HEK293T (cell line): Measurements from ENCODE around the gene ERI3.

Experiments used
- ARNT ChIP-seq: fragments of 450-650 bp; IDR thresholded peaks from 2 replicates; pipeline ENCODE4 v1.6.1; 2017; ENCODE audit warnings: mild to moderate bottlenecking
- BHLHE40 ChIP-seq: fragments of 450-650 bp; IDR thresholded peaks from 2 replicates; pipeline ENCODE4 v1.6.1; 2016; ENCODE audit warnings: mild to moderate bottlenecking, moderate library complexity, borderline replicate concordance
- CTBP1 ChIP-seq: fragments of 450-650 bp; IDR thresholded peaks from 2 replicates; pipeline ENCODE4 v1.6.1; 2016; ENCODE audit warnings: borderline replicate concordance
- ELF4 ChIP-seq: fragments of 450-650 bp; IDR thresholded peaks from 2 replicates; pipeline ENCODE4 v1.6.1; 2017; ENCODE audit warnings: antibody characterized with exemption
- FOXA1 ChIP-seq: fragments of 450-650 bp; IDR thresholded peaks from 2 replicates; pipeline ENCODE4 v1.6.1; 2016; ENCODE audit warnings: mild to moderate bottlenecking
- FOXK2 ChIP-seq: fragments of 450-650 bp; IDR thresholded peaks from 2 replicates; pipeline ENCODE4 v1.6.1; 2016; ENCODE audit warnings: mild to moderate bottlenecking
- FOXM1 ChIP-seq: fragments of 450-650 bp; IDR thresholded peaks from 2 replicates; pipeline ENCODE4 v1.6.1; 2017; ENCODE audit warnings: mild to moderate bottlenecking, borderline replicate concordance
- HDGF ChIP-seq: fragments of 450-650 bp; IDR thresholded peaks from 2 replicates; pipeline ENCODE4 v1.6.1; 2017; ENCODE audit warnings: antibody characterized with exemption, borderline replicate concordance
- NFRKB ChIP-seq: fragments of 450-650 bp; IDR thresholded peaks from 2 replicates; pipeline ENCODE4 v1.6.1; 2016; ENCODE audit warnings: mild to moderate bottlenecking, moderate library complexity
- SP1 ChIP-seq: fragments of 450-650 bp; IDR thresholded peaks from 2 replicates; pipeline ENCODE4 v1.6.1; 2017

- TF ChIP-seq CTBP1: no peak
- no peak for TF ChIP-seq BHLHE40
- TF ChIP-seq FOXA1: no peak
- TF ChIP-seq FOXM1: no peak
- TF ChIP-seq HDGF: no peak
- TF ChIP-seq FOXK2: no peak
- no peak for TF ChIP-seq ARNT
- TF ChIP-seq SP1: no peak
- TF ChIP-seq ELF4: no peak
- TF ChIP-seq NFRKB: no peak
Observed at GRCh38 chr1:44267438-44267837, 87.6 kb downstream of the ERI3 start.
